WTC11 (cell line): ENCODE data around the gene ALDH8A1. TPM values are rescaled to one million over a fixed set of nuclear protein-coding genes. Genes with fewer than 3 reads are reported as not detected.

ENCODE experiments used
- ATAC-seq: fragments of 200-7000 bp; cut with Tn5 transposase; 2 replicates; pipeline ENCODE4 v1.10.0; 2021; ENCODE audit warnings: mild to moderate bottlenecking, moderate library complexity
- CTCF ChIA-PET: fragments of 300-600 bp; sonication (Branson Sonifier 250); formaldehyde crosslinking; loops from one replicate; lab custom pipeline; 2021; ENCODE audit warnings: antibody characterized with exemption; lab: Charles Lee
- POLR2A ChIA-PET: fragments of 350-600 bp; sonication (Branson Sonifier 250); formaldehyde crosslinking; loops from one replicate; lab custom pipeline; 2021; ENCODE audit warnings: antibody characterized with exemption; lab: Charles Lee
- DNase-seq: peaks from one replicate; pipeline ENCODE4 v3.0.0; 2021; ENCODE audit warnings: low spot score
- H3K27ac Mint-ChIP-seq: 2 replicates; pipeline ENCODE4 v1.8.0; 2021; ENCODE audit warnings: mixed read lengths
- H3K27me3 Mint-ChIP-seq: 2 replicates; pipeline ENCODE4 v1.8.0; 2021; ENCODE audit warnings: low read depth, mild to moderate bottlenecking, moderate library complexity, mixed read lengths
- H3K36me3 Mint-ChIP-seq: 2 replicates; pipeline ENCODE4 v1.8.0; 2021; ENCODE audit warnings: mixed read lengths
- H3K4me1 Mint-ChIP-seq: 2 replicates; pipeline ENCODE4 v1.8.0; 2022; ENCODE audit warnings: mixed read lengths
- H3K4me3 Mint-ChIP-seq: 2 replicates; pipeline ENCODE4 v1.8.0; 2021; ENCODE audit warnings: mild to moderate bottlenecking, moderate library complexity, mixed read lengths
- H3K9me3 Mint-ChIP-seq: 2 replicates; pipeline ENCODE4 v1.8.0; 2021; ENCODE audit warnings: mixed read lengths
- ELF4 ChIP-seq: sonication (generic); formaldehyde crosslinking; IDR thresholded peaks from 2 replicates; pipeline ENCODE4 v1.8.1; 2022; ENCODE audit warnings: low read depth, mild to moderate bottlenecking, moderate library complexity, missing genetic modification reagents
- EMX1 ChIP-seq: fragments of 250-450 bp; sonication (Bioruptor Pico); IDR thresholded peaks from 2 replicates; pipeline ENCODE4 v1.8.0; 2021; ENCODE audit warnings: mild to moderate bottlenecking
- ESRRA ChIP-seq: sonication (generic); formaldehyde crosslinking; IDR thresholded peaks from 2 replicates; pipeline ENCODE4 v1.8.1; 2022; ENCODE audit warnings: mild to moderate bottlenecking, missing genetic modification reagents, borderline replicate concordance
- FOXK1 ChIP-seq: sonication (generic); formaldehyde crosslinking; IDR thresholded peaks from 2 replicates; pipeline ENCODE4 v1.8.0; 2022; ENCODE audit warnings: mild to moderate bottlenecking, moderate library complexity, missing genetic modification reagents
- NR1H2 ChIP-seq: sonication (generic); formaldehyde crosslinking; IDR thresholded peaks from 2 replicates; pipeline ENCODE4 v1.9.0; 2021; ENCODE audit warnings: mild to moderate bottlenecking, moderate library complexity, missing genetic modification reagents
- SMAD3 ChIP-seq: sonication (generic); formaldehyde crosslinking; IDR thresholded peaks from 2 replicates; pipeline ENCODE4 v1.8.0; 2022; ENCODE audit warnings: missing genetic modification reagents, mild to moderate bottlenecking, borderline replicate concordance
- TEAD1 ChIP-seq: sonication (generic); formaldehyde crosslinking; IDR thresholded peaks from 2 replicates; pipeline ENCODE4 v1.8.0; 2022; ENCODE audit warnings: mild to moderate bottlenecking, missing genetic modification reagents
- total RNA-seq: library from RNA; stranded (reverse); gene quantifications from 3 replicates; pipeline ENCODE4 v1.2.3, GENCODE V29; 2021
- TF ChIP-seq, protein P1 (sequence below): sonication (generic); formaldehyde crosslinking; IDR thresholded peaks from 2 replicates; pipeline ENCODE4 v1.8.1; 2023; ENCODE audit warnings: mild to moderate bottlenecking, missing genetic modification reagents, moderate library complexity
- TF ChIP-seq, protein P2 (sequence below): sonication (generic); formaldehyde crosslinking; IDR thresholded peaks from 2 replicates; pipeline ENCODE4 v1.8.1; 2023; ENCODE audit warnings: mild to moderate bottlenecking, missing genetic modification reagents
- TF ChIP-seq, protein P3 (sequence below): sonication (generic); formaldehyde crosslinking; IDR thresholded peaks from 2 replicates; pipeline ENCODE4 v1.8.1; 2022; ENCODE audit warnings: mild to moderate bottlenecking, missing genetic modification reagents, moderate library complexity, borderline replicate concordance
- TF ChIP-seq, protein P4 (sequence below): fragments of 250-450 bp; sonication (Bioruptor Pico); IDR thresholded peaks from 2 replicates; pipeline ENCODE4 v1.9.0; 2021; ENCODE audit warnings: moderate library complexity, mild to moderate bottlenecking, inconsistent platforms, borderline replicate concordance
- TF ChIP-seq, protein P5 (sequence below): sonication (generic); formaldehyde crosslinking; IDR thresholded peaks from 2 replicates; pipeline ENCODE4 v1.8.1; 2022; ENCODE audit warnings: low read depth, mild to moderate bottlenecking, moderate library complexity, missing genetic modification reagents, borderline replicate concordance
- TF ChIP-seq, protein P6 (sequence below): sonication (generic); formaldehyde crosslinking; IDR thresholded peaks from 2 replicates; pipeline ENCODE4 v1.8.1; 2023; ENCODE audit warnings: mild to moderate bottlenecking, moderate library complexity, missing genetic modification reagents

Gene ALDH8A1
- total RNA-seq, 1 experiment from 2014 or later = 0.17 TPM

DNA sequence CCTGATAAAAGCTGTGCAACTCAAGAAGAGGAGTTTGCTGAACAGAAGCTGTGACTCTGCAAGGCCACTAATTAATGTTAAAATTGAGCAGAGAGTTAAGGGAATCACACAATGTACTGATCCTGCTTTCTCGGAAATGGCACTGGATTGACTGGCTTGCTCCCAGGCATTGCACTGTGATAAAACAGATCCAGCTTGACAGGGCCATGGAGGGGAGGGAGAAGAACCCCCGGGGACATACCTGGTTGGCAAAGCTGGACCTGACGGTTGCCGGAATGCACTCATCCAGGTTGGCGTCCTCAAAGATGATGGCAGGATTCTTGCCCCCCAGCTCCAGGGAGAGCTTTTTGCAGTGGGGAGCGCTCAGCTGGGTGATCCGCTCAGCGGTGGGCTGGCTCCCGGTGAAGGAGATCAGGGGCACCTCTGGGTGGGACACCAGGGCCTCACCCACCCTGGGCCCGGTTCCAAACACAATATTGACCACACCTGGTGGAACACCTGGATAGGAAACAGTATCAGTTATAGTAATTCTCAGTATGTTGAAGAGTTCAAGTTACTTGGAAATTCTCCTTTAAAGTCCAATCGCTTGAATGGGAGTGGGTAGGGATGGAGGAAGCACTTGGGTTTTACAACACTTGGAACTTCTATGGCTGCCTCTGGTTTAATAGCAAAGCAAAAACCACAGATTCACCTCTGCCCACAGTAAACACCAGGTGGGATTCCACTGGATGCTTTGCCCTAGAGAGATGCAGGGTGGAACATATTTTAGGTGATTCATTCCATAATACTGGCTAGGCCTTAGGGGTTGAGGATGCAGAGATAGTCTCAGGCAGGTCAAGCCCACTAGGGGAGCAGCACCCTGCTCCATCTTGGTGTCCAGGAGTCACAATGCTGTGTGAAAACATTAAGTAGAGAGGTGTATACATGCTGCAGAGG is 17.1 kb downstream of the ALDH8A1 start (continued):
- TF ChIP-seq, protein P1, sequence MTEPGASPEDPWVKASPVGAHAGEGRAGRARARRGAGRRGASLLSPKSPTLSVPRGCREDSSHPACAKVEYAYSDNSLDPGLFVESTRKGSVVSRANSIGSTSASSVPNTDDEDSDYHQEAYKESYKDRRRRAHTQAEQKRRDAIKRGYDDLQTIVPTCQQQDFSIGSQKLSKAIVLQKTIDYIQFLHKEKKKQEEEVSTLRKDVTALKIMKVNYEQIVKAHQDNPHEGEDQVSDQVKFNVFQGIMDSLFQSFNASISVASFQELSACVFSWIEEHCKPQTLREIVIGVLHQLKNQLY (CRISPR knock-in tag) = no peak
- TF ChIP-seq, protein P2, sequence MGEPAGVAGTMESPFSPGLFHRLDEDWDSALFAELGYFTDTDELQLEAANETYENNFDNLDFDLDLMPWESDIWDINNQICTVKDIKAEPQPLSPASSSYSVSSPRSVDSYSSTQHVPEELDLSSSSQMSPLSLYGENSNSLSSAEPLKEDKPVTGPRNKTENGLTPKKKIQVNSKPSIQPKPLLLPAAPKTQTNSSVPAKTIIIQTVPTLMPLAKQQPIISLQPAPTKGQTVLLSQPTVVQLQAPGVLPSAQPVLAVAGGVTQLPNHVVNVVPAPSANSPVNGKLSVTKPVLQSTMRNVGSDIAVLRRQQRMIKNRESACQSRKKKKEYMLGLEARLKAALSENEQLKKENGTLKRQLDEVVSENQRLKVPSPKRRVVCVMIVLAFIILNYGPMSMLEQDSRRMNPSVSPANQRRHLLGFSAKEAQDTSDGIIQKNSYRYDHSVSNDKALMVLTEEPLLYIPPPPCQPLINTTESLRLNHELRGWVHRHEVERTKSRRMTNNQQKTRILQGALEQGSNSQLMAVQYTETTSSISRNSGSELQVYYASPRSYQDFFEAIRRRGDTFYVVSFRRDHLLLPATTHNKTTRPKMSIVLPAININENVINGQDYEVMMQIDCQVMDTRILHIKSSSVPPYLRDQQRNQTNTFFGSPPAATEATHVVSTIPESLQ (CRISPR knock-in tag) = no peak
- TF ChIP-seq, protein P3, sequence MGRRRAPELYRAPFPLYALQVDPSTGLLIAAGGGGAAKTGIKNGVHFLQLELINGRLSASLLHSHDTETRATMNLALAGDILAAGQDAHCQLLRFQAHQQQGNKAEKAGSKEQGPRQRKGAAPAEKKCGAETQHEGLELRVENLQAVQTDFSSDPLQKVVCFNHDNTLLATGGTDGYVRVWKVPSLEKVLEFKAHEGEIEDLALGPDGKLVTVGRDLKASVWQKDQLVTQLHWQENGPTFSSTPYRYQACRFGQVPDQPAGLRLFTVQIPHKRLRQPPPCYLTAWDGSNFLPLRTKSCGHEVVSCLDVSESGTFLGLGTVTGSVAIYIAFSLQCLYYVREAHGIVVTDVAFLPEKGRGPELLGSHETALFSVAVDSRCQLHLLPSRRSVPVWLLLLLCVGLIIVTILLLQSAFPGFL (CRISPR knock-in tag) = no peak
- TF ChIP-seq FOXK1 (CRISPR knock-in tag) = no peak
- TF ChIP-seq, protein P4, sequence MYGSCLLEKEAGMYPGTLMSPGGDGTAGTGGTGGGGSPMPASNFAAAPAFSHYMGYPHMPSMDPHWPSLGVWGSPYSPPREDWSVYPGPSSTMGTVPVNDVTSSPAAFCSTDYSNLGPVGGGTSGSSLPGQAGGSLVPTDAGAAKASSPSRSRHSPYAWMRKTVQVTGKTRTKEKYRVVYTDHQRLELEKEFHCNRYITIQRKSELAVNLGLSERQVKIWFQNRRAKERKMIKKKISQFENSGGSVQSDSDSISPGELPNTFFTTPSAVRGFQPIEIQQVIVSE (CRISPR knock-in tag) = no peak

DNA sequence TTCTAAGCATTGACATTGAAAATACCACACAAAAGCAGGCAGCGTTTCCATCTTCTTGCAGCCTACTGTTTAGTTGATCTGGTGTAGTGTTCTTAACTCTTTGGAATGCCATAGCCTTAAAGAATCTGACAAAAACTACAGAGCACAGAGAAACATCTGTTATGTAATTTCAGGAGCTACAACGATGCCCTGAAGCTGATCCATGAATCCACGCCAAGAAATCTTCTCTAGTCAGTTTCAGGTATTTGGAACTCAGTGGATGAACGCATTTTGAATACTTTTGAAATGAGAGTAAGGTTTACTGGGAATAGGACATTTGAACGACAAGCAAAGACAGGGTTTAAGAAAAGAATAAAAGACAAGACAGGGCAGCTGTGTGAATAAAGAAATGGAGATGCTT is 17.8 kb downstream of the ALDH8A1 start:
- no peaks in the 10 kb centered on the region for H3K9me3 Mint-ChIP-seq
- ChIA-PET CTCF (interaction anchor here (1.4 kb wide), 1 partner anchor 9 kb away, joined by 3 read pairs; no protein-coding TSS in a partner anchor), POLR2A (no interaction called here)
- no peak overlapping the region for H3K4me3 Mint-ChIP-seq
- DNase-seq (no peak), ATAC-seq (no peak)
- TF ChIP-seq EMX1 (CRISPR knock-in tag) = no peak
- no peaks in the 10 kb centered on the region for H3K27me3 Mint-ChIP-seq
- no peak overlapping the region for H3K27ac Mint-ChIP-seq
- no peaks in the 10 kb centered on the region for H3K36me3 Mint-ChIP-seq
- H3K4me1 Mint-ChIP-seq = peaks cover 5% of the 10 kb centered on the region; the same call in 1 of the 2 replicates

DNA sequence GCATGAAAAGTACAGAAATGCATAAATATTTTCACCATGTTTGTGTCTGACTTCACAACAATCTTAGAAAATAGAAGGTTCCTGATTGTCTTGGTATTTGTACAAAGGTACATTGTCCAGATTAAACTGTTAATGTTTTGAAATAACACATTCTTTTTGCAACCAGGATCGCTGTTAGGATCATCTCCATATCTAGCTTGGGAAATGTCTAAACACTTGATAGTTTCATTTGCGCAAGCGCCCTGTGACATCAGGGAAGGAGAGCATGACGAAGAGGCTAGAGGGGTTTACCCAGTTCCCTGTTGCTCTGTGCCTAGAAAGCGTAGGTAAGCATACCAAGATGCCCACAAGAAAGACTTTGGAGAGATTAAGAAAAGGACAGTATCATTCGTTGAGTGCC is 19.4 kb downstream of the ALDH8A1 start:
- Mint-ChIP-seq H3K9me3 (no peaks in the 10 kb centered on the region), H3K4me1 (peaks cover 5% of the 10 kb centered on the region; the same call in 1 of the 2 replicates), H3K4me3 (no peak overlapping the region), H3K27ac (no peak overlapping the region), H3K27me3 (no peaks in the 10 kb centered on the region), H3K36me3 (no peaks in the 10 kb centered on the region)
- DNase-seq (no peak), ATAC-seq (no peak)
- TF ChIP-seq, protein P2 (CRISPR knock-in tag) = no peak
- TF ChIP-seq ESRRA (CRISPR knock-in tag) (no peak), SMAD3 (CRISPR knock-in tag) (no peak), TEAD1 (CRISPR knock-in tag) (no peak), ELF4 (CRISPR knock-in tag) (no peak), NR1H2 (CRISPR knock-in tag) (no peak)
- TF ChIP-seq, protein P5, sequence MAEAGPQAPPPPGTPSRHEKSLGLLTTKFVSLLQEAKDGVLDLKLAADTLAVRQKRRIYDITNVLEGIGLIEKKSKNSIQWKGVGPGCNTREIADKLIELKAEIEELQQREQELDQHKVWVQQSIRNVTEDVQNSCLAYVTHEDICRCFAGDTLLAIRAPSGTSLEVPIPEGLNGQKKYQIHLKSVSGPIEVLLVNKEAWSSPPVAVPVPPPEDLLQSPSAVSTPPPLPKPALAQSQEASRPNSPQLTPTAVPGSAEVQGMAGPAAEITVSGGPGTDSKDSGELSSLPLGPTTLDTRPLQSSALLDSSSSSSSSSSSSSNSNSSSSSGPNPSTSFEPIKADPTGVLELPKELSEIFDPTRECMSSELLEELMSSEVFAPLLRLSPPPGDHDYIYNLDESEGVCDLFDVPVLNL (CRISPR knock-in tag) = no peak
- TF ChIP-seq, protein P6, sequence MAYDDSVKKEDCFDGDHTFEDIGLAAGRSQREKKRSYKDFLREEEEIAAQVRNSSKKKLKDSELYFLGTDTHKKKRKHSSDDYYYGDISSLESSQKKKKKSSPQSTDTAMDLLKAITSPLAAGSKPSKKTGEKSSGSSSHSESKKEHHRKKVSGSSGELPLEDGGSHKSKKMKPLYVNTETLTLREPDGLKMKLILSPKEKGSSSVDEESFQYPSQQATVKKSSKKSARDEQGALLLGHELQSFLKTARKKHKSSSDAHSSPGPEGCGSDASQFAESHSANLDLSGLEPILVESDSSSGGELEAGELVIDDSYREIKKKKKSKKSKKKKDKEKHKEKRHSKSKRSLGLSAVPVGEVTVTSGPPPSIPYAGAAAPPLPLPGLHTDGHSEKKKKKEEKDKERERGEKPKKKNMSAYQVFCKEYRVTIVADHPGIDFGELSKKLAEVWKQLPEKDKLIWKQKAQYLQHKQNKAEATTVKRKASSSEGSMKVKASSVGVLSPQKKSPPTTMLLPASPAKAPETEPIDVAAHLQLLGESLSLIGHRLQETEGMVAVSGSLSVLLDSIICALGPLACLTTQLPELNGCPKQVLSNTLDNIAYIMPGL = no peak
- CTCF ChIA-PET = no interaction called here
- POLR2A ChIA-PET = no interaction called here
